Upper lobe of left lung (tissue), 6 donors: ENCODE data around the gene ENOX1. TPM values are rescaled to one million over a fixed set of nuclear protein-coding genes. Genes with fewer than 3 reads are reported as not detected.

Source experiments
- ATAC-seq, 2 donors: fragments of 200-7000 bp; cut with Tn5 transposase; one replicate each; pipeline ENCODE4 v1.9.1; 2022; ENCODE audit warnings: mild to moderate bottlenecking in 2 of 2, moderate library complexity in 2 of 2; ENCODE audit not compliant: low FRiP score in 2 of 2
- DNase-seq, 2 donors: peaks; one replicate each; pipeline ENCODE4 v3.0.0-alpha.2; 2019 to 2020
- H3K27ac ChIP-seq, 4 donors: fragments of 200-600 bp; sonication (generic); one replicate each; pipeline ENCODE4 v1.5.1; 2016 to 2019
- H3K27me3 ChIP-seq, 4 donors: fragments of 200-600 bp; sonication (generic); one replicate each; pipeline ENCODE4 v1.5.1; 2017 to 2019
- H3K36me3 ChIP-seq, 4 donors: fragments of 200-600 bp; sonication (generic); one replicate each; pipeline ENCODE4 v1.5.1; 2016 to 2019
- H3K4me1 ChIP-seq, 4 donors: fragments of 200-600 bp; sonication (generic); one replicate each; pipeline ENCODE4 v1.5.1; 2018 to 2019
- H3K4me3 ChIP-seq, 4 donors: fragments of 200-600 bp; sonication (generic); one replicate each; pipeline ENCODE4 v1.5.1; 2017 to 2019; ENCODE audit warnings: mild to moderate bottlenecking in 2 of 4, moderate library complexity in 1 of 4
- H3K9me3 ChIP-seq, 4 donors: fragments of 200-600 bp; sonication (generic); one replicate each; pipeline ENCODE4 v1.5.1; 2018 to 2019
- CTCF ChIP-seq, 6 experiments: fragments of 450-650 bp in 4 of 6; fragments of 200-600 bp in 2 of 6; sonication (generic) in 2 of 6; IDR thresholded peaks; one replicate each; pipeline ENCODE4 v1.5.1; 2016 to 2019; ENCODE audit warnings: antibody characterized with exemption in 6 of 6
- EP300 ChIP-seq, 4 donors: sonication (generic); formaldehyde crosslinking; IDR thresholded peaks; one replicate each; pipeline ENCODE4 v1.5.1; 2017; ENCODE audit warnings: antibody characterized with exemption in 4 of 4, control low read depth in 2 of 4
- POLR2A ChIP-seq, 4 donors: fragments of 450-650 bp; IDR thresholded peaks; one replicate each; pipeline ENCODE4 v1.5.1; 2016 to 2017; ENCODE audit warnings: antibody characterized with exemption in 4 of 4, mild to moderate bottlenecking in 2 of 4
- POLR2AphosphoS5 ChIP-seq, 2 donors: sonication (generic); formaldehyde crosslinking; IDR thresholded peaks; one replicate each; pipeline ENCODE4 v1.5.1; 2017; ENCODE audit warnings: antibody characterized with exemption in 2 of 2
- WGBS, 2 donors: methylation state at CpG; one replicate each; pipeline ENCODE4 v1.1.5; 2017 to 2018; 5-methylcytosine and 5-hydroxymethylcytosine counted together
- total RNA-seq, 6 donors: library from RNA; depleted of rRNA in 4 of 6; stranded (reverse); fragments of >200 nt in 4 of 6; gene quantifications; one replicate each; pipeline versions ENCODE4 v1.1.0 to v1.2.1, GENCODE V29; 2016 to 2021
- donor health status: DM: no; HTN: no; CAD: no; lungs with moderate emphysema.
- donor health status: DM: no; HTN: yes; CAD: no; lungs with severe emphysema.

The ENOX1 gene
- total RNA-seq, 6 donors from 2014 or later: 0.20 to 1.0 (median 0.46) TPM; not detected in 2

- no peaks in the 10 kb centered on the region for H3K4me1 ChIP-seq
- WGBS, 2 donors: 68 to 74% methylated on average over 1 of the region's 1 CpG
- ATAC-seq: no peak
These were observed 508.6 kb downstream of the ENOX1 start for GRCh38 chr13:43278127-43278526.

GRCh38 chr13:43277142-43277541 is 509.6 kb downstream of the ENOX1 start:
- DNase-seq (no peak), ATAC-seq (peak in 1 of 2 donors; percentile 17)
- H3K36me3 ChIP-seq: no peaks in the 10 kb centered on the region
- TF ChIP-seq EP300 (IDR thresholded peaks at IDR 0.05) (no peak), POLR2A (IDR thresholded peaks at IDR 0.05) (no peak), CTCF (IDR thresholded peaks at IDR 0.05) (no peak), POLR2AphosphoS5 (IDR thresholded peaks at IDR 0.05) (no peak)
- no peak overlapping the region for H3K27ac ChIP-seq
- H3K9me3 ChIP-seq: no peaks in the 10 kb centered on the region
- H3K4me3 ChIP-seq: no peak overlapping the region
- H3K4me1 ChIP-seq: no peaks in the 10 kb centered on the region
- no peaks in the 10 kb centered on the region for H3K27me3 ChIP-seq
- 86 to 89% methylated on average over 3 of the region's 3 CpGs for WGBS, 2 donors

More at GRCh38 chr13:43278127-43278526, 508.6 kb downstream of the ENOX1 start:
- Histone ChIP-seq H3K27ac (no peak overlapping the region), H3K4me3 (no peak overlapping the region), H3K36me3 (no peaks in the 10 kb centered on the region), H3K9me3 (no peaks in the 10 kb centered on the region), H3K27me3 (no peaks in the 10 kb centered on the region)
- DNase-seq: no peak
- TF ChIP-seq POLR2A (IDR thresholded peaks at IDR 0.05): no peak
- no peak for TF ChIP-seq CTCF (IDR thresholded peaks at IDR 0.05)
- no peak for TF ChIP-seq EP300 (IDR thresholded peaks at IDR 0.05)
- no peak for TF ChIP-seq POLR2AphosphoS5 (IDR thresholded peaks at IDR 0.05)

- no peaks in the 10 kb centered on the region for H3K27me3 ChIP-seq
- ATAC-seq (no peak), DNase-seq (no peak)
- H3K4me1 ChIP-seq: peaks cover 0 to 2% (median 0%) of the 10 kb centered on the region in 4 donors
- H3K9me3 ChIP-seq: no peaks in the 10 kb centered on the region
- H3K27ac ChIP-seq: no peak overlapping the region
- no peak overlapping the region for H3K4me3 ChIP-seq
- no peaks in the 10 kb centered on the region for H3K36me3 ChIP-seq
- WGBS, 2 donors: 50 to 53% methylated on average over 4 of the region's 4 CpGs
- TF ChIP-seq EP300 (IDR thresholded peaks at IDR 0.05) (no peak), POLR2A (IDR thresholded peaks at IDR 0.05) (no peak), POLR2AphosphoS5 (IDR thresholded peaks at IDR 0.05) (no peak), CTCF (IDR thresholded peaks at IDR 0.05) (no peak)
These were observed 511.9 kb downstream of the ENOX1 start for GRCh38 chr13:43274881-43275280.

GRCh38 chr13:43273362-43273761 is 513.4 kb downstream of the ENOX1 start:
- WGBS, 2 donors: 89 to 98% methylated on average over 2 of the region's 2 CpGs
- H3K4me1 ChIP-seq: peaks cover 0 to 8% (median 3%) of the 10 kb centered on the region in 4 donors
- no peaks in the 10 kb centered on the region for H3K27me3 ChIP-seq
- H3K9me3 ChIP-seq: no peaks in the 10 kb centered on the region
- no peak overlapping the region for H3K4me3 ChIP-seq
- no peak overlapping the region for H3K27ac ChIP-seq
- H3K36me3 ChIP-seq: no peaks in the 10 kb centered on the region
- no peak for DNase-seq
- ATAC-seq: no peak
- TF ChIP-seq POLR2AphosphoS5 (IDR thresholded peaks at IDR 0.05): no peak
- no peak for TF ChIP-seq EP300 (IDR thresholded peaks at IDR 0.05)
- TF ChIP-seq CTCF (IDR thresholded peaks at IDR 0.05): no peak
- TF ChIP-seq POLR2A (IDR thresholded peaks at IDR 0.05): no peak

GRCh38 chr13:43272851-43273250 is 513.9 kb downstream of the ENOX1 start:
- no peak for DNase-seq
- Histone ChIP-seq H3K36me3 (no peaks in the 10 kb centered on the region), H3K4me1 (peaks cover 0 to 9% (median 3%) of the 10 kb centered on the region in 4 donors), H3K27me3 (no peaks in the 10 kb centered on the region), H3K27ac (no peak overlapping the region), H3K9me3 (no peaks in the 10 kb centered on the region), H3K4me3 (no peak overlapping the region)
- no peak for ATAC-seq
- TF ChIP-seq POLR2A (IDR thresholded peaks at IDR 0.05): no peak
- TF ChIP-seq POLR2AphosphoS5 (IDR thresholded peaks at IDR 0.05): no peak
- TF ChIP-seq CTCF (IDR thresholded peaks at IDR 0.05): no peak
- no peak for TF ChIP-seq EP300 (IDR thresholded peaks at IDR 0.05)
- WGBS, 2 donors: 76 to 79% methylated on average over 5 of the region's 5 CpGs
